HG03175 (cell line): Measurements from ENCODE around the gene OR6C65.

Experiments used
- ATAC-seq: cut with Tn5 transposase; IDR thresholded peaks from one replicate; pipeline ENCODE4 v1.9.1; 2021; ENCODE audit warnings: mild to moderate bottlenecking, moderate library complexity; ENCODE audit not compliant: unreplicated experiment

Gene OR6C65

GRCh38 chr12:55445357-55445756 lies 45.0 kb downstream of the OR6C65 start:
- ATAC-seq, result no peak

GRCh38 chr12:55446326-55446725 lies 46.0 kb downstream of the OR6C65 start:
- ATAC-seq, result no peak

GRCh38 chr12:55448825-55449224 lies 48.5 kb downstream of the OR6C65 start:
- no peak for ATAC-seq
